H9 (cell line): ENCODE measurements around the gene ZNF175. TPM values are rescaled to one million over a fixed set of nuclear protein-coding genes. Genes with fewer than 3 reads are reported as not detected.

Experiments used
- DNase-seq: peaks from one replicate; pipeline ENCODE4 v3.0.0-alpha.2; 2017
- H2AFZ ChIP-seq: one replicate; pipeline ENCODE4 v1.6.1; 2013; ENCODE audit warnings: mild to moderate bottlenecking, low read length, control low read depth, moderate library complexity
- H2AK5ac ChIP-seq: 2 replicates; pipeline ENCODE4 v1.6.1; 2013; ENCODE audit warnings: low read length, control low read depth, mixed read lengths; ENCODE audit not compliant: insufficient read length
- H2BK120ac ChIP-seq: one replicate; pipeline ENCODE4 v1.6.1; 2013; ENCODE audit warnings: low read depth, mild to moderate bottlenecking, low read length, control low read depth, inconsistent platforms; ENCODE audit not compliant: poor library complexity, severe bottlenecking
- H2BK12ac ChIP-seq: 2 replicates; pipeline ENCODE4 v1.6.1; 2013; ENCODE audit warnings: low read length, control low read depth, mixed read lengths, low read depth; ENCODE audit not compliant: insufficient read length
- H2BK15ac ChIP-seq: 2 replicates; pipeline ENCODE4 v1.6.1; 2013; ENCODE audit warnings: low read depth, low read length, control low read depth
- H2BK20ac ChIP-seq: one replicate; pipeline ENCODE4 v1.6.1; 2013; ENCODE audit warnings: low read depth, mild to moderate bottlenecking, low read length, control low read depth, inconsistent platforms; ENCODE audit not compliant: poor library complexity, severe bottlenecking
- H2BK5ac ChIP-seq: 2 replicates; pipeline ENCODE4 v1.6.1; 2013; ENCODE audit warnings: low read length, control low read depth, mixed read lengths; ENCODE audit not compliant: insufficient read length
- H3K14ac ChIP-seq: 2 replicates; pipeline ENCODE4 v1.6.1; 2013; ENCODE audit warnings: low read length, control low read depth; ENCODE audit not compliant: insufficient read depth
- H3K18ac ChIP-seq: 2 replicates; pipeline ENCODE4 v1.6.1; 2013; ENCODE audit warnings: low read depth, mild to moderate bottlenecking, mixed read lengths, low read length, control low read depth; ENCODE audit not compliant: insufficient read length
- H3K23ac ChIP-seq: 2 replicates; pipeline ENCODE4 v1.6.1; 2013; ENCODE audit warnings: low read length, control low read depth, mixed read lengths, low read depth; ENCODE audit not compliant: insufficient read length
- H3K23me2 ChIP-seq: 2 replicates; pipeline ENCODE4 v1.6.1; 2013; ENCODE audit warnings: low read depth, mild to moderate bottlenecking, mixed read lengths, low read length, control low read depth; ENCODE audit not compliant: insufficient read length, poor library complexity, severe bottlenecking
- H3K27ac ChIP-seq: 2 replicates; pipeline ENCODE4 v1.5.1; 2013; ENCODE audit warnings: low read length, control low read depth, mixed read lengths, low read depth; ENCODE audit not compliant: insufficient read length
- H3K27me3 ChIP-seq: 2 replicates; pipeline ENCODE4 v1.6.1; 2013; ENCODE audit warnings: low read length, control low read depth, inconsistent platforms; ENCODE audit not compliant: insufficient read depth
- H3K4ac ChIP-seq: 2 replicates; pipeline ENCODE4 v1.6.1; 2013; ENCODE audit warnings: low read depth, mild to moderate bottlenecking, control low read depth, inconsistent platforms, low read length, moderate library complexity
- H3K4me1 ChIP-seq: 2 replicates; pipeline ENCODE4 v1.6.1; 2013; ENCODE audit warnings: low read length, control low read depth, inconsistent platforms; ENCODE audit not compliant: insufficient read depth
- H3K4me2 ChIP-seq: 2 replicates; pipeline ENCODE4 v1.6.1; 2013; ENCODE audit warnings: low read length, control low read depth, mixed read lengths; ENCODE audit not compliant: insufficient read length, insufficient read depth
- H3K56ac ChIP-seq: 2 replicates; pipeline ENCODE4 v1.6.1; 2013; ENCODE audit warnings: low read depth, mild to moderate bottlenecking, mixed read lengths, low read length, control low read depth; ENCODE audit not compliant: insufficient read length
- H3K79me1 ChIP-seq: 2 replicates; pipeline ENCODE4 v1.6.1; 2013; ENCODE audit warnings: low read depth, mild to moderate bottlenecking, moderate library complexity, low read length, control low read depth, inconsistent platforms; ENCODE audit not compliant: insufficient read depth, poor library complexity, severe bottlenecking
- H3K79me2 ChIP-seq: 2 replicates; pipeline ENCODE4 v1.6.1; 2013; ENCODE audit warnings: low read length, control low read depth, inconsistent platforms; ENCODE audit not compliant: insufficient read depth
- H3K9ac ChIP-seq: 2 replicates; pipeline ENCODE4 v1.6.1; 2013; ENCODE audit warnings: low read length, control low read depth, mixed read lengths; ENCODE audit not compliant: insufficient read length; ENCODE audit errors: extremely low read depth
- H3K9me3 ChIP-seq: one replicate; pipeline ENCODE4 v1.6.1; 2013; ENCODE audit warnings: low read depth, low read length, inconsistent platforms; ENCODE audit not compliant: control insufficient read depth
- H3T11ph ChIP-seq: one replicate; pipeline ENCODE4 v1.6.1; 2013; ENCODE audit warnings: mild to moderate bottlenecking, low read length, control low read depth, inconsistent platforms
- H4K20me1 ChIP-seq: one replicate; pipeline ENCODE4 v1.6.1; 2013; ENCODE audit not compliant: control insufficient read depth, insufficient read length, insufficient read depth
- H4K5ac ChIP-seq: 2 replicates; pipeline ENCODE4 v1.6.1; 2013; ENCODE audit warnings: low read depth, mild to moderate bottlenecking, mixed read lengths, low read length, control low read depth; ENCODE audit not compliant: insufficient read length
- H4K8ac ChIP-seq: replicated peaks from 2 replicates; pipeline ENCODE4 v1.6.1; 2013; ENCODE audit warnings: low read length, control low read depth, mixed read lengths, low read depth; ENCODE audit not compliant: insufficient read length
- H4K91ac ChIP-seq: 2 replicates; pipeline ENCODE4 v1.6.1; 2013; ENCODE audit warnings: low read depth, mild to moderate bottlenecking, moderate library complexity, mixed read lengths, low read length, control low read depth; ENCODE audit not compliant: insufficient read length
- H3K27ac Mint-ChIP-seq, 3 experiments: 2 replicates in 2 of 3; 3 replicates in 1 of 3; pipeline ENCODE4 v1.8.0; 2020 to 2021; ENCODE audit warnings: mixed read lengths in 3 of 3, mild to moderate bottlenecking in 1 of 3, moderate library complexity in 1 of 3
- H3K27me3 Mint-ChIP-seq: 2 replicates; pipeline ENCODE4 v1.8.0; 2021; ENCODE audit warnings: low read depth, mild to moderate bottlenecking, moderate library complexity, mixed read lengths
- H3K36me3 Mint-ChIP-seq, 3 experiments: 2 replicates in 2 of 3; 3 replicates in 1 of 3; pipeline ENCODE4 v1.8.0; 2020 to 2021; ENCODE audit warnings: low read depth in 3 of 3, mixed read lengths in 3 of 3; ENCODE audit not compliant: insufficient read depth in 1 of 3
- H3K4me1 Mint-ChIP-seq, 2 experiments: 2 replicates each; pipeline ENCODE4 v1.8.0; 2020; ENCODE audit warnings: mixed read lengths in 2 of 2
- H3K4me3 Mint-ChIP-seq, 2 experiments: 2 replicates in 1 of 2; 3 replicates in 1 of 2; pipeline ENCODE4 v1.8.0; 2020 to 2021; ENCODE audit warnings: mild to moderate bottlenecking in 2 of 2, mixed read lengths in 2 of 2, moderate library complexity in 1 of 2
- H3K9me3 Mint-ChIP-seq, 2 experiments: 2 replicates in 1 of 2; 3 replicates in 1 of 2; pipeline ENCODE4 v1.8.0; 2020; ENCODE audit warnings: mild to moderate bottlenecking in 2 of 2, mixed read lengths in 2 of 2, moderate library complexity in 1 of 2
- CTCF ChIP-seq: fragments of 200-600 bp; sonication (generic); conservative IDR thresholded peaks from 3 replicates; pipeline ENCODE4 v1.8.0; 2021; ENCODE audit warnings: antibody characterized with exemption, mild to moderate bottlenecking
- WGBS: extraction: QIAGEN DNeasy Blood & Tissue Kit; methylation state at CpG from one replicate; pipeline ENCODE4 v1.1.7; 2013; ENCODE audit warnings: missing lambda C conversion rate, low lambda C conversion rate, mixed read lengths; ENCODE audit not compliant: insufficient read length; ENCODE audit errors: extremely low coverage; 5-methylcytosine and 5-hydroxymethylcytosine counted together
- total RNA-seq: library from RNA; stranded (reverse); gene quantifications from 2 replicates; pipeline ENCODE4 v1.2.1, GENCODE V29; 2021

ZNF175 gene
- total RNA-seq, 1 experiment from 2014 or later, result 10.7 TPM

DNA sequence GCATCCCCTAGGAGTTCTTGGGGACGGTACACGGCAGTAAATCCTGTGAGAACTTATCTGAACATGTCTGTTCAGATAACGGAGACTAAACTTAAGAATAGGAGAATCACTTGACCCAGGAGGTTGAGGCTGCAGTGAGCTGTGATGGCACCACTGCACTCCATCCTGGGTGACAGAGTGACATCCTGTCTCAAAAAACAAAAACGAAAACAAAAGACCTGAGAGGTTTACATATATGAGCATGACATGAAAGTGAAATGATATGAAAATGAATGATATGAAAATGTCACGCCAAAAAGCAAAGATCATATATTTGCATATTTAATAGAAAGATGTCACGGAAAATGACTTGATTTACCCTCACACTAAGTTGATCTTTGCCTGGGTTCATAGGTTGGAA is 5.8 kb downstream of the ZNF175 start:
- no peak for TF ChIP-seq CTCF

More for the DNA sequence above, 5.8 kb downstream of the ZNF175 start:
- H3K23me2 ChIP-seq, result peaks cover 1% of the 10 kb centered on the region
- no peak overlapping the region for H3K27ac ChIP-seq
- peaks cover 5% of the 10 kb centered on the region in 2 experiments for H3K4me1 Mint-ChIP-seq
- no peak overlapping the region for H2BK120ac ChIP-seq
- H3K36me3 Mint-ChIP-seq, result peaks cover 13 to 35% (median 29%) of the 10 kb centered on the region in 3 experiments; a peak in 6 of 7 replicates
- no peak overlapping the region for H3K9ac ChIP-seq
- H2BK12ac ChIP-seq, result no peak overlapping the region
- H3K23ac ChIP-seq, result no peak overlapping the region
- H3K4me2 ChIP-seq, result no peak overlapping the region
- no peak overlapping the region for H3K56ac ChIP-seq
- H2AFZ ChIP-seq, result no peak overlapping the region
- H3K4ac ChIP-seq, result no peak overlapping the region
- H3K27ac Mint-ChIP-seq, result peak overlapping the region in 1 of 3 experiments; percentile 65; a peak in 1 of 7 replicates
- H3K4me1 ChIP-seq, result no peaks in the 10 kb centered on the region
- H3K14ac ChIP-seq, result no peak overlapping the region
- H3K9me3 ChIP-seq, result no peaks in the 10 kb centered on the region
- no peak overlapping the region for H3T11ph ChIP-seq
- no peak overlapping the region for H4K5ac ChIP-seq
- H2AK5ac ChIP-seq, result no peak overlapping the region
- H3K9me3 Mint-ChIP-seq, result peaks cover 0 to 4% of the 10 kb centered on the region in 2 experiments; a peak in 1 of 5 replicates
- H2BK15ac ChIP-seq, result no peak overlapping the region
- H3K27me3 Mint-ChIP-seq, result no peaks in the 10 kb centered on the region
- no peak overlapping the region for H2BK20ac ChIP-seq
- no peak overlapping the region for H2BK5ac ChIP-seq
- DNase-seq, result no peak
- no peaks in the 10 kb centered on the region for H3K27me3 ChIP-seq
- H3K4me3 Mint-ChIP-seq, result no peak overlapping the region
- H3K18ac ChIP-seq, result no peak overlapping the region
- H3K79me1 ChIP-seq, result no peaks in the 10 kb centered on the region
- H3K79me2 ChIP-seq, result no peaks in the 10 kb centered on the region
- no peak overlapping the region for H4K91ac ChIP-seq
- no CpG with 5 or more reads among the region's 6 CpGs for WGBS
- no peaks in the 10 kb centered on the region for H4K20me1 ChIP-seq
- H4K8ac ChIP-seq, result no peak overlapping the region
